ENCODE measurements around the gene ZSWIM2.

DNA sequence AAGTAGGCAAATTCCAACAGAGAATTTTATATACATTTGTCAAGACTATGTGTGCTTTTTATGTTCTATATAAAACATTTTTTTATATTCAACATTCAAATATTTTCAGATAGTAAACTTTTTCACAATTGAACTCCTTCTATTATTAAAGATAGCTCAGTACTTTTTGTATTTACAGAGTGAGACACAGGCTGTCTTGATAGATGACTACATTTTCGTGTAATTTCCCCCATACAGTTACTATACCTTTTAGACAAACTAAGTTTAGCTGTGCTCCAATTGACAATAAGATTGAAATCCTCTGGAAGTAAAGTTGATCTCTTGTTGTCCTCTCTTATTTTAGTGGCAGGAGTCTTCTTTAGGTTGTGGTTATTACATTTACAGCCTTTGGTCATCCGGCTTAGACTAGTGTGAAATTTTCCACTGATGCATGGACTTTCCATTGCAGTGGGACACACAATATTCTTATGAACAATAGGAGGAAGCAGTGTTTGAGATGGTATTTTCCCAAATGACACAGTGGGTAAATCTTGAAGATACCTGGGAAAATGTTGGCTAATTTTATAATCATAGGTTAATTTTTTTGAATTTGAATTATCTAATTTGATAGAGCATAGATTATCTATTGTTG lies 21.0 kb downstream of the ZSWIM2 start:
- TF ChIP-seq, protein P1, sequence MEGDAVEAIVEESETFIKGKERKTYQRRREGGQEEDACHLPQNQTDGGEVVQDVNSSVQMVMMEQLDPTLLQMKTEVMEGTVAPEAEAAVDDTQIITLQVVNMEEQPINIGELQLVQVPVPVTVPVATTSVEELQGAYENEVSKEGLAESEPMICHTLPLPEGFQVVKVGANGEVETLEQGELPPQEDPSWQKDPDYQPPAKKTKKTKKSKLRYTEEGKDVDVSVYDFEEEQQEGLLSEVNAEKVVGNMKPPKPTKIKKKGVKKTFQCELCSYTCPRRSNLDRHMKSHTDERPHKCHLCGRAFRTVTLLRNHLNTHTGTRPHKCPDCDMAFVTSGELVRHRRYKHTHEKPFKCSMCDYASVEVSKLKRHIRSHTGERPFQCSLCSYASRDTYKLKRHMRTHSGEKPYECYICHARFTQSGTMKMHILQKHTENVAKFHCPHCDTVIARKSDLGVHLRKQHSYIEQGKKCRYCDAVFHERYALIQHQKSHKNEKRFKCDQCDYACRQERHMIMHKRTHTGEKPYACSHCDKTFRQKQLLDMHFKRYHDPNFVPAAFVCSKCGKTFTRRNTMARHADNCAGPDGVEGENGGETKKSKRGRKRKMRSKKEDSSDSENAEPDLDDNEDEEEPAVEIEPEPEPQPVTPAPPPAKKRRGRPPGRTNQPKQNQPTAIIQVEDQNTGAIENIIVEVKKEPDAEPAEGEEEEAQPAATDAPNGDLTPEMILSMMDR (IDR thresholded peaks at IDR 0.05; ENCODE audit: borderline replicate concordance, extremely low read depth, low read length, poor library complexity, severe bottlenecking) = no peak
- no peak for TF ChIP-seq EZH2 (IDR thresholded peaks at IDR 0.05; ENCODE audit: borderline replicate concordance, low read depth, low read length, severe bottlenecking)
